Astrocyte (in vitro differentiated cells and primary cell): Measurements from ENCODE around the gene GGACT.

Experiments used
- CTCF ChIP-seq: IDR thresholded peaks from 2 replicates; pipeline ENCODE4 v1.5.1; 2011; ENCODE audit warnings: low read depth, mild to moderate bottlenecking, inconsistent platforms, low read length, moderate library complexity; ENCODE audit not compliant: insufficient read depth
- EZH2 ChIP-seq: IDR thresholded peaks from 2 replicates; pipeline ENCODE4 v1.6.1; 2012; ENCODE audit warnings: mild to moderate bottlenecking, low read length, inconsistent platforms; ENCODE audit not compliant: insufficient read depth

GRCh38 chr13:100506600-100507422 is 81.8 kb downstream of the GGACT start:
- TF ChIP-seq CTCF (no peak), EZH2 (no peak)
